ENCODE data around the gene RNASE8. TPM values are rescaled to one million over a fixed set of nuclear protein-coding genes. Genes with fewer than 3 reads are reported as not detected.

The RNASE8 gene
- total RNA-seq, 1 experiment from 2014 or later: not detected

DNA sequence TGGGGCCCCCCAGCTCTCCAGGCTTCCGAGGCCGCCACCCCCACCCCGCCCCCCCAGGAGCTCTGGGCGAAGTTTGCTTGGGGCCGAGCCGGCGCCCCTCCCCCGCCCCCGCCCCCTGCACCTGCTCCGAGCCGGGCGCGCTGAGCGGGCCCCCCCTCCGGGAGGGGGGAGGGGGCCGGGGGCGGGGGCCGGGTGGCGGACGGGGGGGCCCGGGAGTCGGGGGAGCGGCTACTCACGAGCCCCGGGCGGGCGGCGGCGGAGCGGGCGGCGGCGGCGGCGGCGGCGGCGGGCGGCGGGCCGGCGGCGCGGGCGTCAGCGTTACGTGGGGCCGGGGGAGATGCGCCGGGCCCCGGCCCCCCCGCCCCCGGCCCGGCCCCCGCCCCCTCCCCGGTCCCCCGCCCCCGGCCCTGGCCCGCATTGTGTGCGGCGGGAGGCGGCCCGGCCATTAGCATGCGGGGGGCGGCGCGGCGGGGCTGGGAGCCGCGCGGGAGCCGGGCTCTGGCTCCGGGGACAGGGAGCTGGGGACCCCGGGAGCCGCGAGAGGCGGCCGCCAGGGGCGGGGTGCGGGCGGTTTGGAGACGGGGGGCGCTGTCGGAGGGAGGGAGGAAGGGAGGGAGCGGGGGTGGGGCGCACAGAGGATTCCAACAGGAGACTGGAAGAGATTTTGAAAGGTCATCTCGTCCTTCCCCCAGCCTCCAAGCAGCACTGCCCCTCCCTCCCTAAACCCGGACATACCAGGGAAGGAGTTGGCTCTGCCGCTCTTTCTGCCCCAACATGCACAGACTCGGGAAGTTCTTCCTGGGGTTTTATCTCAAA lies 40.7 kb downstream of the RNASE8 start, which contains the start of gene ZNF219:
TSS of gene ZNF219 (minus strand) at position 580 of the 816 bp plus-strand sequence. CDS start 5,064 bp downstream, outside the sequence.
- POLR2A ChIA-PET: no interaction called here
- Histone ChIP-seq H3K9me3 (ENCODE audit: control insufficient read depth, insufficient read depth, low read depth, low read length) (no peaks in the 10 kb centered on the region), H3K27ac (ENCODE audit: low read length) (peak within 1 kb of the TSS; percentile 69), H3K27me3 (ENCODE audit: control insufficient read depth, insufficient read depth, low read length) (no peaks in the 10 kb centered on the region), H3K36me3 (ENCODE audit: control insufficient read depth, insufficient read depth, low read length) (no peaks in the 10 kb centered on the region), H3K4me3 (ENCODE audit: low read depth in 2 of 2, low read length in 2 of 2) (peak within 1 kb of the TSS; percentile 61 to 62), H3K4me1 (ENCODE audit: control insufficient read depth, insufficient read depth, low read length) (peaks cover 8% of the 10 kb centered on the region)
- TF ChIP-seq, protein P1, sequence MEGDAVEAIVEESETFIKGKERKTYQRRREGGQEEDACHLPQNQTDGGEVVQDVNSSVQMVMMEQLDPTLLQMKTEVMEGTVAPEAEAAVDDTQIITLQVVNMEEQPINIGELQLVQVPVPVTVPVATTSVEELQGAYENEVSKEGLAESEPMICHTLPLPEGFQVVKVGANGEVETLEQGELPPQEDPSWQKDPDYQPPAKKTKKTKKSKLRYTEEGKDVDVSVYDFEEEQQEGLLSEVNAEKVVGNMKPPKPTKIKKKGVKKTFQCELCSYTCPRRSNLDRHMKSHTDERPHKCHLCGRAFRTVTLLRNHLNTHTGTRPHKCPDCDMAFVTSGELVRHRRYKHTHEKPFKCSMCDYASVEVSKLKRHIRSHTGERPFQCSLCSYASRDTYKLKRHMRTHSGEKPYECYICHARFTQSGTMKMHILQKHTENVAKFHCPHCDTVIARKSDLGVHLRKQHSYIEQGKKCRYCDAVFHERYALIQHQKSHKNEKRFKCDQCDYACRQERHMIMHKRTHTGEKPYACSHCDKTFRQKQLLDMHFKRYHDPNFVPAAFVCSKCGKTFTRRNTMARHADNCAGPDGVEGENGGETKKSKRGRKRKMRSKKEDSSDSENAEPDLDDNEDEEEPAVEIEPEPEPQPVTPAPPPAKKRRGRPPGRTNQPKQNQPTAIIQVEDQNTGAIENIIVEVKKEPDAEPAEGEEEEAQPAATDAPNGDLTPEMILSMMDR (IDR thresholded peaks at IDR 0.05): 0 out of 2 replicates have a peak, but pooled peaks have one; percentile 4
- TF ChIP-seq POLR2AphosphoS5 (IDR thresholded peaks at IDR 0.05; ENCODE audit: low read depth, low read length) (no peak), SIN3A (IDR thresholded peaks at IDR 0.05; ENCODE audit: borderline replicate concordance, insufficient read depth, low read depth, low read length) (no peak), TCF7L2 (IDR thresholded peaks at IDR 0.05; ENCODE audit: low read depth, low read length) (no peak)
- TF ChIP-seq, protein P2, sequence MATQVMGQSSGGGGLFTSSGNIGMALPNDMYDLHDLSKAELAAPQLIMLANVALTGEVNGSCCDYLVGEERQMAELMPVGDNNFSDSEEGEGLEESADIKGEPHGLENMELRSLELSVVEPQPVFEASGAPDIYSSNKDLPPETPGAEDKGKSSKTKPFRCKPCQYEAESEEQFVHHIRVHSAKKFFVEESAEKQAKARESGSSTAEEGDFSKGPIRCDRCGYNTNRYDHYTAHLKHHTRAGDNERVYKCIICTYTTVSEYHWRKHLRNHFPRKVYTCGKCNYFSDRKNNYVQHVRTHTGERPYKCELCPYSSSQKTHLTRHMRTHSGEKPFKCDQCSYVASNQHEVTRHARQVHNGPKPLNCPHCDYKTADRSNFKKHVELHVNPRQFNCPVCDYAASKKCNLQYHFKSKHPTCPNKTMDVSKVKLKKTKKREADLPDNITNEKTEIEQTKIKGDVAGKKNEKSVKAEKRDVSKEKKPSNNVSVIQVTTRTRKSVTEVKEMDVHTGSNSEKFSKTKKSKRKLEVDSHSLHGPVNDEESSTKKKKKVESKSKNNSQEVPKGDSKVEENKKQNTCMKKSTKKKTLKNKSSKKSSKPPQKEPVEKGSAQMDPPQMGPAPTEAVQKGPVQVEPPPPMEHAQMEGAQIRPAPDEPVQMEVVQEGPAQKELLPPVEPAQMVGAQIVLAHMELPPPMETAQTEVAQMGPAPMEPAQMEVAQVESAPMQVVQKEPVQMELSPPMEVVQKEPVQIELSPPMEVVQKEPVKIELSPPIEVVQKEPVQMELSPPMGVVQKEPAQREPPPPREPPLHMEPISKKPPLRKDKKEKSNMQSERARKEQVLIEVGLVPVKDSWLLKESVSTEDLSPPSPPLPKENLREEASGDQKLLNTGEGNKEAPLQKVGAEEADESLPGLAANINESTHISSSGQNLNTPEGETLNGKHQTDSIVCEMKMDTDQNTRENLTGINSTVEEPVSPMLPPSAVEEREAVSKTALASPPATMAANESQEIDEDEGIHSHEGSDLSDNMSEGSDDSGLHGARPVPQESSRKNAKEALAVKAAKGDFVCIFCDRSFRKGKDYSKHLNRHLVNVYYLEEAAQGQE (IDR thresholded peaks at IDR 0.05; ENCODE audit: insufficient read depth in 1 of 2, low read depth in 2 of 2, low read length in 1 of 2): no peak
- intact Hi-C loops (cut with micrococcal nuclease; ENCODE audit: unreplicated experiment) (no loop called here), in situ Hi-C loops (cut with HindIII; ENCODE audit: low pct_unique_long_range_greater_than_20kb, low sequenced_read_pairs) (no loop called here)
- CTCF ChIA-PET: no interaction called here
- BruUV-seq (replicated peaks): no TSS peak
- ATAC-seq (peak; percentile 65), DNase-seq (ENCODE audit: low read depth, low spot score) (no peak)

GRCh38 chr14:21098892-21099595 lies 41.4 kb downstream of the RNASE8 start:
- peak overlapping the region; percentile 69 for H3K27ac ChIP-seq (ENCODE audit: low read length)
- H3K36me3 ChIP-seq (ENCODE audit: control insufficient read depth, insufficient read depth, low read length): no peaks in the 10 kb centered on the region
- ChIA-PET CTCF (interaction anchor here (0.6 kb wide), 1 partner anchor 34 kb away, joined by 3 read pairs; no protein-coding TSS in a partner anchor), POLR2A (no interaction called here)
- no peaks in the 10 kb centered on the region for H3K9me3 ChIP-seq (ENCODE audit: control insufficient read depth, insufficient read depth, low read depth, low read length)
- intact Hi-C loops (cut with micrococcal nuclease; ENCODE audit: unreplicated experiment): no loop called here
- H3K4me1 ChIP-seq (ENCODE audit: control insufficient read depth, insufficient read depth, low read length): peaks cover 8% of the 10 kb centered on the region
- H3K27me3 ChIP-seq (ENCODE audit: control insufficient read depth, insufficient read depth, low read length): no peaks in the 10 kb centered on the region
- TF ChIP-seq, protein P1 (IDR thresholded peaks at IDR 0.05): no peak
- TF ChIP-seq, protein P2 (IDR thresholded peaks at IDR 0.05; ENCODE audit: insufficient read depth in 1 of 2, low read depth in 2 of 2, low read length in 1 of 2): no peak
- TF ChIP-seq POLR2AphosphoS5 (IDR thresholded peaks at IDR 0.05; ENCODE audit: low read depth, low read length) (no peak), SIN3A (IDR thresholded peaks at IDR 0.05; ENCODE audit: borderline replicate concordance, insufficient read depth, low read depth, low read length) (no peak), TCF7L2 (IDR thresholded peaks at IDR 0.05; ENCODE audit: low read depth, low read length) (no peak)
- BruUV-seq (replicated peaks): no TSS peak
- ATAC-seq: no peak
- no peak for DNase-seq (ENCODE audit: low read depth, low spot score)
- peak overlapping the region; percentile 61 to 62 for H3K4me3 ChIP-seq (ENCODE audit: low read depth in 2 of 2, low read length in 2 of 2)
- in situ Hi-C loops (cut with HindIII; ENCODE audit: low pct_unique_long_range_greater_than_20kb, low sequenced_read_pairs): no loop called here

Measured in Panc1 (cell line).